Measurements from ENCODE around the gene PTRH1.

- TF ChIP-seq CTCF (IDR thresholded peaks at IDR 0.05; ENCODE audit: low read depth, low read length, poor library complexity, severe bottlenecking): no peak
- TF ChIP-seq EZH2phosphoT487 (IDR thresholded peaks at IDR 0.05; ENCODE audit: borderline replicate concordance, low read length): no peak
Observed at GRCh38 chr9:127751269-127752054, 36.0 kb upstream of the PTRH1 start.

All from DOHH2 (cell line).